HG02588 (cell line): ENCODE measurements around the gene HS1BP3.
A peak's percentile ranks its signal among the peaks of the same experiment; 100 is the strongest.

Experiments
- ATAC-seq: cut with Tn5 transposase; IDR thresholded peaks from one replicate; pipeline ENCODE4 v1.9.1; 2021; ENCODE audit warnings: mild to moderate bottlenecking, moderate library complexity; ENCODE audit not compliant: unreplicated experiment

Gene HS1BP3

DNA sequence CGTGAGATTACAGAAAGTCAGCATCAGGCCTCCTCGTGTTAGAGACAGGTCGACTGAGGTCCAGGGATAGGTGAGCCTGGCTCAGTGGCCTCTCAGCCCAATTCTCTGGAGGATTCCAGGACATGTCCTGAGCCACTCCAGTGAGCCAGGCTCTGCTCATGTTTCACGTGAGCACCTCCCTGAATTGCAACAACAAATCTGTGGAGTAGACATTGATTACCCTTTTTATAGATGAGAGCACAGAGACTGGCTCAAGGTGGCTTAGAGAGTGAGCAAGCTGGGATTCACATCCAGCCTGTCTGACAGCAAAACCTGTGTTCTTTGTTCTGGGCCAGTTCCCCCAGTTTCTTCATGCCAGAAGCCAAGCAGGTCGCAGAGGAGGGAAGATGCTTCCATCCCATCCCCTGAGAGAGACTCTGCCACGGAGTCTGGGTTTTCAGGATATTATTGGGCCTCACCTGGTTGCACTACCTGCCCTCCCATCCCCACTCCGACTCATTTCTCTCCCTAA, 46.4 kb downstream of the HS1BP3 start:
- no peak for ATAC-seq

- ATAC-seq: no peak
Observed at GRCh38 chr2:20603791-20604190, 47.1 kb downstream of the HS1BP3 start.

GRCh38 chr2:20602803-20603202, 48.1 kb downstream of the HS1BP3 start:
- no peak for ATAC-seq

GRCh38 chr2:20600756-20601325, 50.1 kb downstream of the HS1BP3 start:
- ATAC-seq: no peak

DNA sequence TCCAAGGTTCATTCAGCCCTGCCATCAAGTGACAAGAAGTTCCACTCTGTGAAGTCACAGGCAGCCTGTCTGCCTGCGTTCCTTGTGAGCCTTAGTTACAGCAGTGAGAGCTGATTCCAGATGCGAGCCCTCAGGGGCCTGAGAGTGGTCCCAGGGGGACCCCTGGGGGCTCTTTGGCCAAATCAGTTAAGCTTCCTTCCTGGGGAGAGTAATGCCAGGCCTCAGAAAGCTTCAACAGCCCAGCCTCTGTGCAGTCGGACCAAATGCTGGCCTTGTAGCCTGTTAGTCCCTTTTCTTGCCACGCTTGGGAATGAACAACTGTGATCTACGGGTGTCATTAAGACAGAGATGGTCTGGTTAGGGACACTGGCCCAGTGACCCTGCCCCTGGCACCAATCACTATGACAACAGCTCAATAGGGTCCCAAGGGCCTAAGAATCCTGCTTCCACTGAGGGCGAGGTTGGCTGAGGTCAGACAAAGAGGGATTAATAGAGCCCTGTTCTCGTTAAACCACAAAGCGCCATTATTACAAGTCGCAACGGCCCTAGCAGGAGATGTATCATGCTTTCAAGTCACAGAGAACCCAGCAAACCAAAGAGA, 50.9 kb downstream of the HS1BP3 start:
- ATAC-seq: no peak

DNA sequence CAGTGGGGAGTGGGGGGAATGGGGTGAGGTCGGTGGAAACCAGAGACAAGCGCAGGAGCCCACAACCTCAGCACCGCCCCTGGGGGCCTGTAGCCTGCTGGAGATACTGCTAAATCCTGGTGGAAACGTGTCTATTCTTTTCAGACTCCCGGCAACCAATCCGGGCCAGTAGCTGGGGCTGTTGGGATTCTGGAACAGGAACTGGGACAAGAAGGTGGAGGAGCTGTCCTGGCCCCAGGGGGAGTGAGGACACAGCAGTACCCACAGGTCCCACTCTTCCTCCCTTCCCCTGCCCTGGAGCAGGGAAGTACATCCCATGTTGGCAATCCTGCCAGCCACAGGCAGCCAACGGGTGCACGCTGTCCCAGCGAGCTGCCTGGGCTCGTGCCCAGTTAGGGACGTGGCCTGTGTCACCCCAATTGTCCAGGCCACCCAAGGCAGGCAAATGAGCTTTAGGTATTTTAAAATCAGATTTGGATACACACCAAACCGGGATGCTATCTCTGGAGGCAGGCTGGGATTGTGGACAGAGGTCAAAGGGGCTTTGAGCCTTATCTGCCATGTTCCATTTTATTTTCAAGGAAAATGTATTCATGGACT, 51.8 kb downstream of the HS1BP3 start:
- ATAC-seq: no peak

- no peak for ATAC-seq
Observed at GRCh38 chr2:20597860-20598183, 53.1 kb downstream of the HS1BP3 start.

GRCh38 chr2:20596973-20597859, 53.7 kb downstream of the HS1BP3 start:
- ATAC-seq: no peak

- ATAC-seq: peak; percentile 0
Observed at GRCh38 chr2:20596193-20596972, 54.5 kb downstream of the HS1BP3 start.

DNA sequence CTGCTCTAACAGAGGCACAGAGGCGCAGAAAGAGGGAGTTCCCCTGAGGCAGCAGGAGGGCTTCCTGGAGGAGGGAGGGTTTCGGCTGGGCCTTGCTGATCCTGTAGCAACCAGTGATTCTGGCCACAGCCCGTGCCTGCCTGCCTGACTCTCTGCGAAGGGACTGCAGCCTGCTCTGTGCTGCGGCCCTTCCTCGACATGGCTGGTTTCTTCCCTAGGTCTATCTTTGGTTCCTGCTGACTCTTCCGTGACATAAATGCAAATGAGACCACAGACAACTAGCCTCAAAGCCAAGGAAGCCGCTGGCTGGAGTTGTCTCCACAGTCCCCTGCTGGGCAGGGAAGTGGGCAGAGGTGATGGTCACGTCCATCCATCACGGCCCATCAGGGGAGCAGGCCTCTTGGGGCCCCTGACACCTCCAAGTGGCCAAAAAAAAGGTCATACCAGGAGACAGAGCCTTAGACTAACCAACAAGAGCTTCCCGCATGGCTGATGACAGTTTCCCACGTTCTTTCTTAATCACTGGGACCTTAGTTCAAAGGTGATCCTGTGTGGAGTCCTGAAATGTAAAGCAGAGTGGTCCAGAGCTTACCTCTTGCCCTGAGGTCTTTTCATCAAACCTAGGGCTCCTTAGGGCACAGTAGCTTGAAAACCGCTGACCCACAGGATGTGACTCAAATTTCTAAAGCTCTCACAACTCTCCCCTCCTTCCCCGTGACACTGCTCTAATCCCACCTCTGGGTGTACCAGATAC, 55.3 kb downstream of the HS1BP3 start:
- peak; percentile 85 for ATAC-seq

- ATAC-seq: peak; percentile 0
Observed at GRCh38 chr2:20594957-20595356, 55.9 kb downstream of the HS1BP3 start.

DNA sequence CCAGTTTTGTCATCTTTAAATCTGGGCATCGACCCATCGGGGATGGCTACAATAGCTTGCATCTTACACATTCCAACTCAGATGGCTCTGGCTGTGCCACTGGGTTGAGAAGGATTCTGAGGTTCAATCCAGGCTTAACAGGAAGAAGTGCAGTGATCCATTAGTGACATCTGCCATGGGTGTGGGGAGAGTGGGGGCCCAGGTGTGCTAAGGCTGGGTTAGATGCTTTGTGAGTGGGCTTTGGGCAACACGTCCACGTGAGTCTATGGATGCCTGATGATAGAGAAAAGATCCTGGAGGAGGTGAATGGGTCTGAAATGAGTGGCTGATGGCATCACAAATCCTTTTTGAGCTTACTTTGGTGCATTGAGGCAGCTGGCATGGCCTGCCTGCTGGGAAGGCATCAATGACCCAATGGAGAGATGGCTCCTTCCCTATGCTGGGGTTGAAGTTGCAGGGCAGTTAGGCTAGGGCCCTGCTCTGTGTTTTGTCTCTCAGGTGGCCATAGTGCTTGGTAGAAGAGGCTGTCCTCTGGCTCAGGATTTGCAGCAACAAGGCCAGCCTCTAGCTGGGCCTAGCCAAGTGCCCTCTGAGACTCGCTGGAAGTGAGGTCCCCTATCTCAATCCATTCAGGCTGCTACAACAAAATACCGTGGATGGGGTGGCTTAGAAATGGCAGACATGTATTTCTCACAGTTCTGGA, 56.7 kb downstream of the HS1BP3 start:
- no peak for ATAC-seq

DNA sequence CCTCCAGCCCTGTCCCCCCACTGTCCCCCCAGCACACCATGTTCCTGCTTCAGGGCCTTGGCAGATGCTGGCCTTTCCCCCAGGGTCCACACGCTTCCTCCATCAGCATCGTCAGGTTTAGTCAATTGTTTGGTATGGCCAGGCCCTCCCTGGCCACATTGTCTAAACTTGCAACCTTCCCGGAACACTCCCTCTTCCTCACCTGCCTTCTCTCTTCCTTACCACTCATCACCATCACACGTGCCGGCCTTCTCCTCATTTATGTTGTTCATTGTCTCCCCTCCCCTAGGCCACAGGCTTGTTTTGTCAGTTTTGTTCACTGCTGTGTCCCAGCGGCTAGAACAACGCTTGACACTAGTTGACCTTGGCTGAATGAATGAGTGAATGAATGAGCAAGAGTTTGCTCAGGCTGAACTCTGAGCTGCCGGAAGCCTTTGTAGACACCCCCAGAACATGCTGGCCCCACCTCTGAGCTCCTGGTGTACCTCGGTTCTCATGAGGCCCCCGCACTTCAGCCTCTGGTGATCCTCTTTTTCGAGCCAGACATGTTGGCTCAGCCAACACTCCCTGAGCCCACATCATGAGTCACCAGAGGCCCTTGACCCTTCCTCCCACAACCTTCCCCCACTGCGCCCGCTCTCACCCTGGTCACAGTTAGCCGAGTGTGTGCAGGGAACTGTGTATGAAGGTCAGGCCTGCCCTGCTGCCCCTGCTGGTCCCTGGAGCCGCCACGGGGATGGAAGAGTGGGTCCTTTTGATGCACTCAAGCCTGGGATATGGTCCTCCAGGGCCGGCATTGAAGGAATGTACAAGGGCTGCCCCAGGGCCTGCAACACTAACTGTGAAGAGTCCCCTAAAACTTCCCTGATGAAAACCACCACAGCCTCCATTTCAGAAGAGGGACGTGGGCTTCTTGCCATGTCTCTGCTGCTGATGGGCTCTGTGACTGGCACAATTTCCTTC, 57.5 kb downstream of the HS1BP3 start:
- no peak for ATAC-seq

DNA sequence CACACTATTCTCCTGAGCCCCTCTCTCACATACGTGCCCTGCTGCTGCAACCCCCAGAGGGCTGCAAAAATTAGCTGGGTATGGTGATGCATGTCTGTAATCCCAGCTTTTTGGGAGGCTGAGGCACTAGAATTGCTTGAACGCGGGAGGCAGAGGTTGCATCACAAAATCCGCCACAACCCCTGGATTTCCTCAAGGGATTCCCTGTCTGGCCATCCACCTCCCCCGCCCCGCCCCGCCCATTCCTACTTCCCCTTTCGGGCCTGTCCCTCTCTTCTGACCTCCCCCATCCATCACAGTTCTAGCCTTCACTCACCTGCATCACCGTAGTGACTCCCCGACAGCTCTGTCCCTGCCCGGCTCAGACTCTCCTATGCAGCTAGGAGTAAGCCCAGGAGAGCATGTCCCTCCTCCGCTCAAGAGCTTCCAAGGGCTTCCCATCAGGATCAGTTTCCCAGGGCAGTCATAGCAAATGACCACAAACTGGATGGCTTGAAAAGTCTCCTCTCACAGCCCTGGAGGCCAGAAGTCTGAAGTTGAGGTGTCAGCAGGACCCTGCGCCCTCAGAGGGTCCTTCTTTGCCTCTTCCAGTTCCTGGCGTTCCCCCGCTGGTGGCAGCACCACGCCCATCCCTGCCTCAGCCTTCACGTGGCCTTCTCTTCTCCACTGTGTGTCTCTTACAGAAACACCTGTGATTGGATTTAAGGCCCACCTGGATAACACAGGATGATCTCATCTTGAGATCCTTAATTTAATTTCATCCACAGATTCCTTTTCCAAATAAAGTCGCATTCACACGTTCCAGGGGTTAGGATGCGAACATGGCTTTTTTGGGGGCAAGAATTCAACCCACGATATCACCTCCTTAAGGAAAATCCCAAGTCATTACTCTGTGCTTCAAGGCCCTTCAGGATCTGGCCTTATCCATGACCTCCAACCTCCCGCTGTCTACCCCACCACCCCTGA, 58.5 kb downstream of the HS1BP3 start:
- no peak for ATAC-seq

GRCh38 chr2:20590704-20591515, 60.0 kb downstream of the HS1BP3 start:
- ATAC-seq: no peak

DNA sequence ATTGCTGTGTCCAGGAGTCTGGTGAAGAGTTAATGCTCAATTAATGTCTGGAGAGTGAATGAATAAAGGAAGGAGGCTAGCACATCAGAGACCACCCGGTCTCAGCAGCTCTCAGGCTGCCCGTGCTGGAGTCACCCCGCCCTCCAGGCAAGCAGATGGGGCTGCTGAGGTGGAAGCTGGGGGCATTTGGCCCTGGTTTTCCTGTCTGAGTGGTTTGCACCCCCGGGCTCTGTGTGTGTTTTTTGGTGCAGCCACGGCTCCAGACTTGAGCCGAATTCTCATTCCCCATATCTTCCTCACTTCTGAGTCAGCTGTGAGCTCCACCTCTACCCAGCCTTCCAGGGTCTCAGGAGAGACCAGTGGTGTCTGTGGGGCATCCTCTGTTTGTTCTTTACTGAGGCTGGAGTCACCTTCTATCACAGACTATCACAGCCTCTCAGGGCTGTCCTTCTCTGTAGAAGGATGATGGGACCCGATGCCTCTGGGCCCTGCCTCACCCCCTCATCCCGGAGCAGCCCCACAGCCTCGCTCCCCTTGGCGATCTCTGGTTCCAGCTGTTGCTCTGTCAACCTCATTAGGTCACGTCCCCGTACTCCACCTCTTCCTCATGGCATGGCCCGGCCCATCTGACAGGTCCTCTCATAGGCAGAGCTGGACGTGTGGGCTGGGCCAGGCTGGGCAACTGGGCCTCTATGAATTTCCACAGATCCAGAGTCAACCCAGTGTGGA, 60.8 kb downstream of the HS1BP3 start:
- ATAC-seq: no peak
